CD14-positive monocyte (primary cell): ENCODE results near the gene FRY. TPM values are rescaled to one million over a fixed set of nuclear protein-coding genes. Genes with fewer than 3 reads are reported as not detected.

Experiments used
- DNase-seq, 3 donors: peaks; one replicate each; pipeline ENCODE4 v3.0.0-alpha.2; 2011 to 2022
- H2AFZ ChIP-seq: 2 replicates; pipeline ENCODE4 v1.6.0; 2012; ENCODE audit warnings: mild to moderate bottlenecking, low read depth, low read length, inconsistent platforms; ENCODE audit not compliant: insufficient read depth, poor library complexity, severe bottlenecking
- H3K27ac ChIP-seq, 2 donors: 1 replicate in 1 of 2; 2 replicates in 1 of 2; pipeline ENCODE4 v1.5.1; 2012 to 2013; ENCODE audit warnings: low read length in 2 of 2, control low read depth in 1 of 2, inconsistent platforms in 1 of 2, low read depth in 1 of 2, mild to moderate bottlenecking in 1 of 2
- H3K27me3 ChIP-seq, 2 donors: one replicate each; pipeline versions ENCODE4 v1.6.0 to v1.6.1; 2011 to 2013; ENCODE audit warnings: low read length in 2 of 2; ENCODE audit not compliant: control insufficient read depth in 2 of 2, insufficient read depth in 2 of 2
- H3K36me3 ChIP-seq, 2 donors: replicated peaks in 1 of 2; 1 replicate in 1 of 2; 2 replicates in 1 of 2; pipeline versions ENCODE4 v1.5.1 to v1.6.1; 2012 to 2013; ENCODE audit warnings: low read length in 2 of 2, control low read depth in 1 of 2, inconsistent platforms in 1 of 2, mild to moderate bottlenecking in 1 of 2; ENCODE audit not compliant: insufficient read depth in 2 of 2, control insufficient read depth in 1 of 2
- H3K4me1 ChIP-seq, 2 donors: 1 replicate in 1 of 2; 2 replicates in 1 of 2; pipeline versions ENCODE4 v1.5.1 to v1.6.1; 2012 to 2013; ENCODE audit warnings: low read length in 2 of 2, control low read depth in 1 of 2, inconsistent platforms in 1 of 2, mild to moderate bottlenecking in 1 of 2, moderate library complexity in 1 of 2; ENCODE audit not compliant: insufficient read depth in 2 of 2, control insufficient read depth in 1 of 2
- H3K4me2 ChIP-seq: replicated peaks from 2 replicates; pipeline ENCODE3; 2012; ENCODE audit warnings: low read length, moderate library complexity, mild to moderate bottlenecking; ENCODE audit not compliant: poor library complexity, severe bottlenecking; ENCODE audit errors: extremely low read depth
- H3K4me3 ChIP-seq, 3 experiments: fragments of 200-600 bp in 1 of 3; sonication (generic) in 1 of 3; replicated peaks in 1 of 3; 1 replicate in 2 of 3; 2 replicates in 1 of 3; pipeline ENCODE4 v1.5.1; 2011 to 2013; ENCODE audit warnings: low read length in 3 of 3, mild to moderate bottlenecking in 3 of 3, control low read depth in 2 of 3, low read depth in 2 of 3, inconsistent platforms in 1 of 3, moderate library complexity in 1 of 3
- H3K79me2 ChIP-seq: 2 replicates; pipeline ENCODE4 v1.6.0; 2012; ENCODE audit warnings: mild to moderate bottlenecking, control low read depth, inconsistent platforms, low read length, moderate library complexity; ENCODE audit not compliant: insufficient read depth
- H3K9ac ChIP-seq: 2 replicates; pipeline ENCODE4 v1.6.0; 2017; ENCODE audit warnings: low read length, mild to moderate bottlenecking; ENCODE audit not compliant: insufficient read depth, poor library complexity, severe bottlenecking
- H3K9me3 ChIP-seq, 2 donors: replicated peaks in 1 of 2; 1 replicate in 1 of 2; 2 replicates in 1 of 2; pipeline versions ENCODE4 v1.5.1 to v1.6.1; 2012 to 2013; ENCODE audit warnings: low read length in 2 of 2, control low read depth in 1 of 2; ENCODE audit not compliant: control insufficient read depth in 1 of 2, insufficient read depth in 1 of 2
- H4K20me1 ChIP-seq: 2 replicates; pipeline ENCODE4 v1.6.0; 2012; ENCODE audit warnings: mild to moderate bottlenecking, low read length, control low read depth, moderate library complexity; ENCODE audit not compliant: insufficient read depth
- H3K27ac Mint-ChIP-seq, 7 donors: one replicate each; pipeline ENCODE4 v1.8.0; 2020; ENCODE audit warnings: mild to moderate bottlenecking in 7 of 7, mixed read lengths in 7 of 7, moderate library complexity in 6 of 7, inconsistent platforms in 2 of 7
- H3K27me3 Mint-ChIP-seq, 3 donors: one replicate each; pipeline ENCODE4 v1.8.0; 2021 to 2022; ENCODE audit warnings: low read depth in 3 of 3, mild to moderate bottlenecking in 3 of 3, mixed read lengths in 3 of 3, moderate library complexity in 3 of 3, inconsistent platforms in 1 of 3
- H3K36me3 Mint-ChIP-seq, 2 donors: one replicate each; pipeline ENCODE4 v1.8.0; 2020; ENCODE audit warnings: mixed read lengths in 2 of 2, inconsistent platforms in 1 of 2, mild to moderate bottlenecking in 1 of 2
- H3K4me1 Mint-ChIP-seq: one replicate; pipeline ENCODE4 v1.8.0; 2020; ENCODE audit warnings: mild to moderate bottlenecking, mixed read lengths
- H3K4me3 Mint-ChIP-seq, 2 donors: one replicate each; pipeline ENCODE4 v1.8.0; 2020; ENCODE audit warnings: mild to moderate bottlenecking in 2 of 2, mixed read lengths in 2 of 2, moderate library complexity in 1 of 2
- H3K9me3 Mint-ChIP-seq, 7 donors: one replicate each; pipeline ENCODE4 v1.8.0; 2020 to 2022; ENCODE audit warnings: mixed read lengths in 7 of 7, mild to moderate bottlenecking in 6 of 7, moderate library complexity in 6 of 7, inconsistent platforms in 2 of 7
- WGBS: methylation state at CpG from one replicate; pipeline ENCODE4 v1.1.5; 2013; ENCODE audit warnings: missing lambda C conversion rate; ENCODE audit not compliant: insufficient coverage; 5-methylcytosine and 5-hydroxymethylcytosine counted together
- intact Hi-C, 2 donors: fragments of 100-400 bp; cut with micrococcal nuclease; formaldehyde crosslinking; loops; one replicate each; pipeline versions ENCODE4 v1.15.0 to v1.15.1; 2023
- polyA plus RNA-seq, 3 donors: library from polyadenylated mRNA; depleted of rRNA in 1 of 3; unstranded in 2 of 3; stranded (reverse) in 1 of 3; fragments of 300-500 nt in 2 of 3; fragments of >200 nt in 1 of 3; fragmentation: Illumina TruSeq in 2 of 3; gene quantifications; 1 replicate in 2 of 3; 2 replicates in 1 of 3; pipeline ENCODE4 v1.2.3, GENCODE V29; 2012 to 2021
- TF ChIP-seq, protein P1 (sequence below): fragments of 200-600 bp; IDR thresholded peaks from one replicate; pipeline ENCODE4 v1.8.0; 2022; ENCODE audit warnings: antibody characterized with exemption, mild to moderate bottlenecking

FRY gene
- polyA plus RNA-seq, 3 donors: 3.9 to 31.8 (median 5.0) TPM

DNA sequence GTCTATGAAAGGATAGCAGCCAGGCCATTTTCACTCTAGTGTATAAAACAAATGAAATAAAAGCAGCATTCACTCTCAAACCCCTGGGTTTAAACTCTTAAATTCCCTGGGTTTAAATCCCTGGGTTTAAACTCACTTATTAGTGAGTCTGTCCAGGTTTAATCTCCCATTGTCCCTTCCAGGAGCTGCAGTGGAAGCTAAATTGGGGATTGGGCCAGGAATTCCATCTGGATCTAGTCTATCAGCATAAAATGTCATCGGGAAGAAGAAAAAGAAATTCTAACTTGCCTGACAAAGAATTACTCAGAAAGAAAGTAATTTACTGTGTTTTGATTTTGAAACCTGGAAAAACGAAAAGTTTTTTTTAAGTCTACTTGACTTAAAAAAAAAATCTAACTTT, 54.8 kb downstream of the FRY start:
- no peak for DNase-seq
- Histone ChIP-seq H3K36me3 (peaks cover 21 to 71% of the 10 kb centered on the region in 2 donors), H3K9me3 (no peaks in the 10 kb centered on the region), H3K4me1 (peaks cover 4 to 8% of the 10 kb centered on the region in 2 donors), H3K9ac (no peak overlapping the region), H3K27ac (peak overlapping the region in 1 of 2 donors; percentile 23), H3K79me2 (peaks cover 53% of the 10 kb centered on the region), H2AFZ (no peak overlapping the region), H3K4me3 (no peak overlapping the region), H3K4me2 (no peak overlapping the region), H3K27me3 (no peaks in the 10 kb centered on the region), H4K20me1 (peaks cover 22% of the 10 kb centered on the region)
- Mint-ChIP-seq H3K4me1 (peaks cover 14% of the 10 kb centered on the region), H3K9me3 (no peaks in the 10 kb centered on the region), H3K4me3 (no peak overlapping the region), H3K27ac (peak overlapping the region in 1 of 7 donors; percentile 34), H3K36me3 (peaks cover 53 to 76% of the 10 kb centered on the region in 2 donors), H3K27me3 (no peaks in the 10 kb centered on the region)
- no CpG with 5 or more reads among the region's 2 CpGs for WGBS
- TF ChIP-seq, protein P1, sequence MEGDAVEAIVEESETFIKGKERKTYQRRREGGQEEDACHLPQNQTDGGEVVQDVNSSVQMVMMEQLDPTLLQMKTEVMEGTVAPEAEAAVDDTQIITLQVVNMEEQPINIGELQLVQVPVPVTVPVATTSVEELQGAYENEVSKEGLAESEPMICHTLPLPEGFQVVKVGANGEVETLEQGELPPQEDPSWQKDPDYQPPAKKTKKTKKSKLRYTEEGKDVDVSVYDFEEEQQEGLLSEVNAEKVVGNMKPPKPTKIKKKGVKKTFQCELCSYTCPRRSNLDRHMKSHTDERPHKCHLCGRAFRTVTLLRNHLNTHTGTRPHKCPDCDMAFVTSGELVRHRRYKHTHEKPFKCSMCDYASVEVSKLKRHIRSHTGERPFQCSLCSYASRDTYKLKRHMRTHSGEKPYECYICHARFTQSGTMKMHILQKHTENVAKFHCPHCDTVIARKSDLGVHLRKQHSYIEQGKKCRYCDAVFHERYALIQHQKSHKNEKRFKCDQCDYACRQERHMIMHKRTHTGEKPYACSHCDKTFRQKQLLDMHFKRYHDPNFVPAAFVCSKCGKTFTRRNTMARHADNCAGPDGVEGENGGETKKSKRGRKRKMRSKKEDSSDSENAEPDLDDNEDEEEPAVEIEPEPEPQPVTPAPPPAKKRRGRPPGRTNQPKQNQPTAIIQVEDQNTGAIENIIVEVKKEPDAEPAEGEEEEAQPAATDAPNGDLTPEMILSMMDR: no peak
- intact Hi-C loops: no loop called here

DNA sequence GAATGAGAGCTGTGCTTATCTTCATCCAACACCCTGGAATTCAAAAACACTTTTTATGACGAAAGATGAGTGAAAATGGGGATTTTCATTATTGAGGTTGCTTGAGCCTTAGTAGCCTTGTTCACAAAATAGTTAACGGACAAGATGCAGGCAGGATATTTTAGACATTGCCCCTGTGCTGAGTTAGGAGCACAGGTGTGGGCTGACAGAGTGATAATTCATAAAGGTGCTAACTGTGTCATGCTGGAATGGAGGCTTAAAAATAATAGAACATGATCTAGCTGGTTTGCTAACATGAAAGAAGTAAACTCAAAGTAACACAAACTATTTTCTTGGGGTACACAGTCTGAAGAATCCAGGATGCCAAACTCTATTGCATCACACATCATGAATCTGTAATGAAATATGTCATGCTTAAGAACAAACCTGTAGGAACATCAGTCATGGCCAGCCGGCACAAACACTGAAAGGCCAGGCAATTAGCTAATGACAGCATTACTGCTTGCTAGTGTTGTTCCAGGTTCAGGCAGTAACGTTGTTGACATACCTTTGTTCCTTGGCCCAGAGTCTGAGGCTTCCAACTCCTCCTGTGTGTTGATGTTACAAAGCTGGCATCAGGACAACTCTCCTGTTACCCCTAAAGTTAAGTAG, 55.3 kb downstream of the FRY start:
- no peak overlapping the region for H3K27ac Mint-ChIP-seq

More for the DNA sequence above, 55.3 kb downstream of the FRY start:
- Histone ChIP-seq H3K27ac (no peak overlapping the region), H3K9me3 (no peaks in the 10 kb centered on the region), H4K20me1 (peaks cover 17% of the 10 kb centered on the region), H2AFZ (no peak overlapping the region), H3K4me1 (peaks cover 4 to 8% of the 10 kb centered on the region in 2 donors), H3K4me3 (no peak overlapping the region), H3K4me2 (no peak overlapping the region), H3K36me3 (peaks cover 21 to 70% of the 10 kb centered on the region in 2 donors), H3K9ac (no peak overlapping the region), H3K79me2 (peaks cover 51% of the 10 kb centered on the region), H3K27me3 (no peaks in the 10 kb centered on the region)
- intact Hi-C loops: no loop called here
- Mint-ChIP-seq H3K27me3 (no peaks in the 10 kb centered on the region), H3K9me3 (no peaks in the 10 kb centered on the region), H3K36me3 (peaks cover 49 to 73% of the 10 kb centered on the region in 2 donors), H3K4me3 (no peak overlapping the region), H3K4me1 (peaks cover 9% of the 10 kb centered on the region)
- DNase-seq: no peak
- WGBS: 94% methylated on average over 3 of the region's 4 CpGs
- TF ChIP-seq, protein P1: no peak
